H1 (cell line): ENCODE measurements around the gene ADPRS. TPM values are rescaled to one million over a fixed set of nuclear protein-coding genes. Genes with fewer than 3 reads are reported as not detected.

Experiments used
- CTCF ChIA-PET: fragments of 300-600 bp; sonication (Branson Sonifier 250); formaldehyde crosslinking; loops from one replicate; lab custom pipeline; 2021; ENCODE audit not compliant: partially characterized antibody; lab: Charles Lee
- POLR2A ChIA-PET: fragments of 300-600 bp; sonication (Branson Sonifier 250); formaldehyde crosslinking; loops from one replicate; lab custom pipeline; 2021; ENCODE audit warnings: inconsistent platforms; ENCODE audit not compliant: partially characterized antibody; lab: Charles Lee
- DNase-seq, 2 experiments: peaks; one replicate each; pipeline versions ENCODE4 v3.0.0 to v3.0.0-alpha.2; 2010 to 2022; ENCODE audit warnings: low spot score in 2 of 2, low read depth in 1 of 2, mixed read lengths in 1 of 2
- FAIRE-seq: peaks from 2 replicates; lab custom pipeline; 2011; peaks lifted over from hg19 to GRCh38; lab: Jason Lieb, UNC
- H2AFZ ChIP-seq: 2 replicates; pipeline ENCODE4 v1.8.1; 2012; ENCODE audit warnings: low read length, inconsistent platforms
- H2AK5ac ChIP-seq: 2 replicates; pipeline ENCODE4 v1.6.1; 2013; ENCODE audit warnings: low read depth, low read length
- H2BK120ac ChIP-seq: replicated peaks from 2 replicates; pipeline ENCODE3; 2013; ENCODE audit warnings: low read depth, low read length, inconsistent platforms
- H2BK12ac ChIP-seq: 2 replicates; pipeline ENCODE4 v1.6.1; 2013; ENCODE audit warnings: low read depth, low read length
- H2BK15ac ChIP-seq: 2 replicates; pipeline ENCODE4 v1.6.1; 2013; ENCODE audit warnings: low read length
- H2BK20ac ChIP-seq: 2 replicates; pipeline ENCODE4 v1.6.1; 2013; ENCODE audit warnings: low read length
- H2BK5ac ChIP-seq: 2 replicates; pipeline ENCODE4 v1.6.1; 2013; ENCODE audit warnings: low read depth, low read length
- H3K14ac ChIP-seq: 2 replicates; pipeline ENCODE4 v1.6.1; 2013; ENCODE audit warnings: inconsistent platforms; ENCODE audit not compliant: insufficient read length
- H3K18ac ChIP-seq: 2 replicates; pipeline ENCODE4 v1.6.1; 2013; ENCODE audit warnings: low read length; ENCODE audit errors: extremely low read depth
- H3K23ac ChIP-seq: 2 replicates; pipeline ENCODE4 v1.6.1; 2013; ENCODE audit warnings: inconsistent platforms; ENCODE audit not compliant: insufficient read length
- H3K23me2 ChIP-seq: 2 replicates; pipeline ENCODE4 v1.6.1; 2013; ENCODE audit warnings: low read depth, low read length
- H3K27ac ChIP-seq: 2 replicates; pipeline ENCODE4 v1.6.1; 2011; ENCODE audit warnings: low read depth, low read length, inconsistent platforms
- H3K27me3 ChIP-seq, 4 experiments: replicated peaks in 1 of 4; 1 replicate in 1 of 4; 2 replicates in 3 of 4; pipeline versions ENCODE4 v1.6.1 to v1.8.1; 2011 to 2013; ENCODE audit warnings: low read length in 3 of 4, mild to moderate bottlenecking in 3 of 4, inconsistent platforms in 2 of 4, mixed read lengths in 2 of 4, moderate library complexity in 1 of 4; ENCODE audit not compliant: control insufficient read depth in 3 of 4, insufficient read depth in 3 of 4; ENCODE audit errors: extremely low read depth in 1 of 4
- H3K36me3 ChIP-seq, 4 experiments: 2 replicates each; pipeline versions ENCODE4 v1.6.1 to v1.8.1; 2011 to 2013; ENCODE audit warnings: mild to moderate bottlenecking in 4 of 4, low read length in 3 of 4, moderate library complexity in 2 of 4, control low read depth in 1 of 4, inconsistent platforms in 1 of 4; ENCODE audit not compliant: insufficient read depth in 4 of 4, control insufficient read depth in 2 of 4
- H3K4ac ChIP-seq: replicated peaks from 2 replicates; pipeline ENCODE3; 2013; ENCODE audit warnings: low read length, low read depth, mixed read lengths, inconsistent platforms; ENCODE audit not compliant: insufficient read length
- H3K4me1 ChIP-seq, 4 experiments: replicated peaks in 1 of 4; 1 replicate in 1 of 4; 2 replicates in 3 of 4; pipeline versions ENCODE4 v1.6.1 to v1.8.1; 2011 to 2013; ENCODE audit warnings: low read length in 3 of 4, inconsistent platforms in 2 of 4, mixed read lengths in 1 of 4; ENCODE audit not compliant: insufficient read depth in 4 of 4, control insufficient read depth in 3 of 4
- H3K4me2 ChIP-seq, 2 experiments: 2 replicates each; pipeline versions ENCODE4 v1.6.1 to v1.8.1; 2011 to 2013; ENCODE audit warnings: low read depth in 2 of 2, low read length in 2 of 2, control low read depth in 1 of 2, inconsistent platforms in 1 of 2, mild to moderate bottlenecking in 1 of 2; ENCODE audit not compliant: insufficient read depth in 1 of 2
- H3K4me3 ChIP-seq, 4 experiments: fragments of 200-600, 300-600 bp in 1 of 4; sonication (generic), shearing (Covaris generic), sonication (Bioruptor Twin) in 1 of 4; 2 replicates each; pipeline versions ENCODE4 v1.5.1 to v1.8.1; 2011 to 2016; ENCODE audit warnings: low read length in 4 of 4, low read depth in 3 of 4, control low read depth in 2 of 4, inconsistent platforms in 2 of 4, mild to moderate bottlenecking in 2 of 4, mixed read lengths in 1 of 4, moderate library complexity in 1 of 4; ENCODE audit not compliant: insufficient read depth in 2 of 4; ENCODE audit errors: extremely low read depth in 1 of 4
- H3K56ac ChIP-seq: replicated peaks from 2 replicates; pipeline ENCODE3; 2013; ENCODE audit warnings: low read depth, mild to moderate bottlenecking, mixed read lengths, low read length, inconsistent platforms; ENCODE audit not compliant: insufficient read length
- H3K79me1 ChIP-seq: 2 replicates; pipeline ENCODE4 v1.6.1; 2013; ENCODE audit warnings: low read depth, low read length, control low read depth
- H3K79me2 ChIP-seq, 2 experiments: 2 replicates each; pipeline versions ENCODE4 v1.6.1 to v1.8.1; 2012 to 2013; ENCODE audit warnings: low read length in 2 of 2, mild to moderate bottlenecking in 2 of 2, inconsistent platforms in 1 of 2; ENCODE audit not compliant: insufficient read depth in 2 of 2, control insufficient read depth in 1 of 2
- H3K9ac ChIP-seq, 4 experiments: replicated peaks in 1 of 4; 1 replicate in 1 of 4; 2 replicates in 3 of 4; pipeline versions ENCODE4 v1.6.1 to v1.8.1; 2011 to 2013; ENCODE audit warnings: low read depth in 3 of 4, low read length in 3 of 4, control low read depth in 2 of 4, mild to moderate bottlenecking in 2 of 4, moderate library complexity in 2 of 4, inconsistent platforms in 1 of 4; ENCODE audit errors: extremely low read depth in 1 of 4
- H3K9me3 ChIP-seq, 2 experiments: 2 replicates each; pipeline versions ENCODE4 v1.6.1 to v1.8.1; 2012 to 2013; ENCODE audit warnings: mild to moderate bottlenecking in 2 of 2, moderate library complexity in 2 of 2, control low read depth in 1 of 2, inconsistent platforms in 1 of 2, low read depth in 1 of 2, low read length in 1 of 2, mixed read lengths in 1 of 2; ENCODE audit not compliant: insufficient read depth in 2 of 2
- H4K20me1 ChIP-seq, 2 experiments: replicated peaks in 1 of 2; 2 replicates each; pipeline versions ENCODE3 to v1.8.1; 2011 to 2013; ENCODE audit warnings: inconsistent platforms in 2 of 2, low read length in 2 of 2, mild to moderate bottlenecking in 1 of 2; ENCODE audit not compliant: insufficient read depth in 2 of 2, control insufficient read depth in 1 of 2
- H4K5ac ChIP-seq: 2 replicates; pipeline ENCODE4 v1.6.1; 2013; ENCODE audit warnings: low read length, low read depth, mixed read lengths, inconsistent platforms; ENCODE audit not compliant: insufficient read length
- H4K8ac ChIP-seq: 2 replicates; pipeline ENCODE4 v1.8.0; 2013; ENCODE audit warnings: mild to moderate bottlenecking, moderate library complexity, low read length, inconsistent platforms; ENCODE audit not compliant: insufficient read depth; ENCODE audit errors: extremely low read depth
- H4K91ac ChIP-seq: replicated peaks from 2 replicates; pipeline ENCODE3; 2013; ENCODE audit warnings: low read length, mixed read lengths, inconsistent platforms; ENCODE audit not compliant: insufficient read length
- PHF8 ChIP-seq: fragments of 200-600 bp; sonication (generic); conservative IDR thresholded peaks from 2 replicates; pipeline ENCODE4 v1.7.1; 2012; ENCODE audit warnings: low read depth, mild to moderate bottlenecking, inconsistent platforms, low read length, moderate library complexity
- POLR2A ChIP-seq, 2 experiments: IDR thresholded peaks; 1 replicate in 1 of 2; 2 replicates in 1 of 2; pipeline ENCODE4 v1.6.1; 2011; ENCODE audit warnings: low read depth in 2 of 2, low read length in 2 of 2, mild to moderate bottlenecking in 2 of 2; ENCODE audit errors: control extremely low read depth in 1 of 2
- RFX5 ChIP-seq: IDR thresholded peaks from 2 replicates; pipeline ENCODE4 v1.6.1; 2011; ENCODE audit warnings: low read depth, low read length, improper control_type of control experiment, borderline replicate concordance
- RNF2 ChIP-seq: fragments of 200-900, 300-1000 bp; sonication (generic); IDR thresholded peaks from 2 replicates; pipeline ENCODE4 v1.7.1; 2016; ENCODE audit warnings: borderline replicate concordance, low read depth, mild to moderate bottlenecking, antibody characterized with exemption, low read length; ENCODE audit not compliant: poor library complexity, severe bottlenecking; ENCODE audit errors: missing control alignments
- RXRA ChIP-seq: IDR thresholded peaks from 2 replicates; pipeline ENCODE4 v1.6.1; 2011; ENCODE audit warnings: low read depth, mild to moderate bottlenecking, low read length, moderate library complexity; ENCODE audit not compliant: insufficient read depth
- SAP30 ChIP-seq: fragments of 300-600 bp; sonication (generic); IDR thresholded peaks from 2 replicates; pipeline ENCODE4 v1.7.1; 2012; ENCODE audit warnings: low read length, moderate library complexity, mild to moderate bottlenecking, inconsistent platforms; ENCODE audit not compliant: insufficient read depth, insufficient replicate concordance
- SP1 ChIP-seq: IDR thresholded peaks from 2 replicates; pipeline ENCODE4 v1.6.1; 2011; ENCODE audit warnings: low read depth, low read length
- TBP ChIP-seq: IDR thresholded peaks from 2 replicates; pipeline ENCODE4 v1.6.1; 2011; ENCODE audit warnings: low read depth, low read length, improper control_type of control experiment
- ZNF274 ChIP-seq: IDR thresholded peaks from 2 replicates; pipeline ENCODE4 v1.7.0; 2012; ENCODE audit warnings: low read length, borderline replicate concordance; ENCODE audit errors: extremely low read depth
- WGBS, 2 experiments: shearing (Covaris generic) in 1 of 2; methylation state at CpG; one replicate each; pipeline versions ENCODE4 v1.1.6 to v1.1.7; 2013 to 2015; ENCODE audit warnings: low lambda C conversion rate in 2 of 2, mixed read lengths in 2 of 2, inconsistent platforms in 1 of 2, low coverage in 1 of 2, missing lambda C conversion rate in 1 of 2; ENCODE audit not compliant: insufficient replicate concordance in 2 of 2, insufficient coverage in 1 of 2, insufficient read length in 1 of 2; ENCODE audit errors: extremely low coverage in 1 of 2, missing lambda C conversion rate in 1 of 2; 5-methylcytosine and 5-hydroxymethylcytosine counted together
- polyA plus RNA-seq, 7 experiments: library from polyadenylated mRNA; depleted of rRNA in 3 of 7; stranded (reverse) in 5 of 7; unstranded in 2 of 7; fragments of >200 nt in 5 of 7; fragments of 200-250 nt in 2 of 7; gene quantifications; 1 replicate in 5 of 7; 2 replicates in 1 of 7; 4 replicates in 1 of 7; pipeline versions ENCODE4 v1.2.1 to v1.2.3, GENCODE V29; 2011 to 2013; ENCODE audit warnings: missing spikeins in 2 of 7, mixed read lengths in 2 of 7
- total RNA-seq: library from RNA; stranded (reverse); fragmentation: NEBNext Ultra II Directional; extraction: Animal tissue kit (Norgen Biotek cat#: 25700); gene quantifications from 2 replicates; pipeline ENCODE4 v1.2.1, GENCODE V29; 2021

Gene ADPRS
- total and polyA plus RNA-seq, 2 of the 8 experiments (the other 6 are each of a cell fraction or from before 2014, with no cell fraction given): 22.9 to 38.1 TPM

DNA sequence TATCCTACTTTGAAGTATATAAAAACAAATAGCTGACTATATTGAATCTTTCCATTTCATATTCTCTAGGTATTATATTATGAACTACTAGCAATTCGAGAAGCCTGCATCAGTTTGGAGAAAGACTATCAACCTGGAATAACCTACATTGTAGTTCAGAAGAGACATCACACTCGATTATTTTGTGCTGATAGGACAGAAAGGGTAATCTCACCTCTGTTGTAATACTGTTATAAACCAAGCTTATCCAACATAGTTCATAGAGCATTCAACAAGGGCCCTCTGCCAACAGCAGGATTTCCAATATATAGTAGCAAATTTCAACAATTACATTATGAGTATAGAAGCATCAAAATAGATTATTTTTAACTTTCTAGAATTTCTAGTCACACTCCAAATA, 48.5 kb upstream of the ADPRS start:
- no peaks in the 10 kb centered on the region for H3K79me2 ChIP-seq
- H4K91ac ChIP-seq: no peak overlapping the region
- no peak overlapping the region for H3K18ac ChIP-seq
- no peaks in the 10 kb centered on the region for H4K20me1 ChIP-seq
- H2BK120ac ChIP-seq: no peak overlapping the region
- no peak overlapping the region for H3K27ac ChIP-seq
- no peaks in the 10 kb centered on the region for H3K4me1 ChIP-seq
- H3K9ac ChIP-seq: no peak overlapping the region
- DNase-seq (no peak), FAIRE-seq (no peak)
- no peak overlapping the region for H2BK5ac ChIP-seq
- peaks cover 2 to 25% (median 6%) of the 10 kb centered on the region in 4 experiments; a peak in 6 of 8 replicates for H3K36me3 ChIP-seq
- H2BK15ac ChIP-seq: no peak overlapping the region
- H3K79me1 ChIP-seq: no peaks in the 10 kb centered on the region
- WGBS, 2 experiments: 91% methylated on average over 2 of the region's 2 CpGs; no CpG with 5 or more reads in 1 of the 2 experiments
- no peak overlapping the region for H4K5ac ChIP-seq
- ChIA-PET CTCF (no interaction called here), POLR2A (no interaction called here)
- H2BK12ac ChIP-seq: no peak overlapping the region
- no peak overlapping the region for H3K56ac ChIP-seq
- no peak overlapping the region for H4K8ac ChIP-seq
- no peak overlapping the region for H3K4ac ChIP-seq
- no peak overlapping the region for H3K4me2 ChIP-seq
- H3K23me2 ChIP-seq: no peaks in the 10 kb centered on the region
- no peaks in the 10 kb centered on the region for H3K27me3 ChIP-seq
- no peak overlapping the region for H2AK5ac ChIP-seq
- H3K4me3 ChIP-seq: no peak overlapping the region
- no peak overlapping the region for H3K14ac ChIP-seq
- H3K9me3 ChIP-seq: no peaks in the 10 kb centered on the region
- H2AFZ ChIP-seq: no peak overlapping the region
- no peak overlapping the region for H3K23ac ChIP-seq
- H2BK20ac ChIP-seq: no peak overlapping the region
- no peak for TF ChIP-seq POLR2A (IDR thresholded peaks at IDR 0.05; ENCODE audit: control extremely low read depth in 1 of 2, low read depth in 2 of 2, low read length in 2 of 2)
- TF ChIP-seq ZNF274: no peak
- TF ChIP-seq TBP: no peak
- no peak for TF ChIP-seq RXRA
- no peak for TF ChIP-seq PHF8
- no peak for TF ChIP-seq RFX5
- TF ChIP-seq RNF2: no peak
- TF ChIP-seq SAP30: no peak
- TF ChIP-seq SP1: no peak
